GM18517 (cell line): Measurements from ENCODE around the gene DCAF15.

Source experiments
- ATAC-seq: cut with Tn5 transposase; IDR thresholded peaks from one replicate; pipeline ENCODE4 v1.9.1; 2021; ENCODE audit warnings: mild to moderate bottlenecking, moderate library complexity; ENCODE audit not compliant: unreplicated experiment

Gene DCAF15

GRCh38 chr19:13930402-13930801 lies 21.9 kb upstream of the DCAF15 start:
- ATAC-seq: no peak

DNA sequence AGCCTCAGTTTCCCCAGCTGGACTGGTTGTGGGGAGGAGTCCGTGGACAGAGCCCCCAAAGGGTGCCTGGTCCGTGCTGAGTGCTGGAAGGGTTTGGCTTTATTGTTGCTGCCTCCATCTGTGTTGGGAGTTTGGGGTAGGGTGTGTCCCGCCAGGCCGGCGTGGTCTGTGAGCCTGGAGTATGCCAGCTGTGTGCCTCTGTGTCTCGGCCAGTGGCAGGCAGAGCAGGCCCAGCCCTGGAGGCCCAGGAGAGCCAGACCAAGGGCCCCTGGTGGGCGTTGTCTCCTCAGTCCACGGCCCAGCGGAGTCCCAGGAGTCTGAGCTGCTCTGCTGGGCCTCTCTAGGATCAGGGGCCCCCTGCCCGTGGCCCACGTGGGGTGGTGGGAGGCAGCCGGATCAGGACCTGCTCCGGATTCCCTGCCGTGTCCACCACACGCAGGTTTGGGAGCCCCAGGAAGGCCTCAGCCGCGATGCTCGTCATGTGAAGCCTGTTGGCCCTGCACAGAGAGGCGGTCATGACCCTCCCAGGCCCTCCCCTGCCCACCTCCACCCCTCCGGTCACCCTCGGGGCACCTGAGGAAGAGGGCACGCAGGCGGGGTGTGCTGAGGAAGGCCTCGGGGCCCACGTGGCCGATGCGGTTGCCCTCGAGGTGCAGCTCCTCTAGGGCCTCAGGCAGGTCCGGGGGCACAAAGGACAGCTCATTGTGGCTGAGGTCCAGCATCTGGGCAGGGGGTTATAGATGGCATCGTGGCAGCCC lies 20.7 kb upstream of the DCAF15 start:
- no peak for ATAC-seq

- no peak for ATAC-seq
These were observed 20.1 kb upstream of the DCAF15 start for GRCh38 chr19:13932149-13932637.

GRCh38 chr19:13932911-13933393 lies 19.4 kb upstream of the DCAF15 start:
- no peak for ATAC-seq

DNA sequence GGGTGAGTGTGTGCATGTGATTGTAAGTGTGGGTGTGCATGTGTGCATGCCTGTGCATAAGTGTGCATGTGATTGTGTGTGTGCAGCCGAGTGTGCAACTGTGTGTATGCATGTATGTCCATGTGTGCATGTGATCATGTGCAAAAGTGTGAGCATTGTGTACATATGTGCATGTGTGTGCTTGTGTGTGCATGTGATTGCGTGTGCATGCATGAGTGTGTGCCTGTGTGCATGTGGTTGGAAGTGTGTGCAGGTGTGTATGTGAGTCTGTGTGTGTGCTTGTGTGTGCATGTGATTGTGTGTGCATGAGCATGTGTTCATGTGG lies 17.6 kb upstream of the DCAF15 start:
- ATAC-seq: no peak

DNA sequence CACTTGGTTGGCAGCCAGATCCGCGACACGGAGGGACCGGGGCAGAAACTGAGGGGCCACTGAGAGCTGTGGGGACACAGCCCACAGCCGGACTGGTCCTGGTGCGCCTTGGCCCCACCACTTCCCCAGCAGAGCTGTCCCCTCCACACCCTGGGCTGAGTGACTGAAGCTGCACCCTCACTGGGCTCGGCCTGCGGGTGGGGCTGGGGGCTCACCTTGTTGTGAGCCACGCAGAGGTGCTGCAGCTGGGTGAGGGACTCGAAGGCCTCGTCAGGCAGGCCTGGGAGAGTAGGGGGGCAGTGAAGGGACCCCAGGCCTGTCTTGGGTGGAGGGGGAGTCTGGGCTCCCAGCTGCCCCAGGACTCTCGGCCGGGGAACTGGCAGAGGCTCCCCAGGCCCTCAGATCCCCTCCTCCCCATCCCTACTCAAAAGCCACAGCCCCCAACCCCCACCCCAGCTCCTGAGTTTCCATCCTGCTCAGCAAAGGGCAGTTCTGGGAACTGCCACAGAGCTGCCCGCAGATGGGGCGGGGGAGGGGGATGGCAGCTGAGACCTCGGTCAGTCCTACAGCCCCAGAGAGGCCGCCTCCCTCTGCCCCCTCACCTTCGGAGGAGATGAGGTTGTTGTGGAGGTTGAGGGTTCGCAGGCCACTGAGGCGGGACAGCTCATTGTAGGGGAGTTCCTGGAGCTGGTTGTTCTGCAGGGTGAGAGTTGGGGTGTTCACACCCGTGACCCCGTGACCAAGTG lies 16.4 kb upstream of the DCAF15 start:
- ATAC-seq: no peak

DNA sequence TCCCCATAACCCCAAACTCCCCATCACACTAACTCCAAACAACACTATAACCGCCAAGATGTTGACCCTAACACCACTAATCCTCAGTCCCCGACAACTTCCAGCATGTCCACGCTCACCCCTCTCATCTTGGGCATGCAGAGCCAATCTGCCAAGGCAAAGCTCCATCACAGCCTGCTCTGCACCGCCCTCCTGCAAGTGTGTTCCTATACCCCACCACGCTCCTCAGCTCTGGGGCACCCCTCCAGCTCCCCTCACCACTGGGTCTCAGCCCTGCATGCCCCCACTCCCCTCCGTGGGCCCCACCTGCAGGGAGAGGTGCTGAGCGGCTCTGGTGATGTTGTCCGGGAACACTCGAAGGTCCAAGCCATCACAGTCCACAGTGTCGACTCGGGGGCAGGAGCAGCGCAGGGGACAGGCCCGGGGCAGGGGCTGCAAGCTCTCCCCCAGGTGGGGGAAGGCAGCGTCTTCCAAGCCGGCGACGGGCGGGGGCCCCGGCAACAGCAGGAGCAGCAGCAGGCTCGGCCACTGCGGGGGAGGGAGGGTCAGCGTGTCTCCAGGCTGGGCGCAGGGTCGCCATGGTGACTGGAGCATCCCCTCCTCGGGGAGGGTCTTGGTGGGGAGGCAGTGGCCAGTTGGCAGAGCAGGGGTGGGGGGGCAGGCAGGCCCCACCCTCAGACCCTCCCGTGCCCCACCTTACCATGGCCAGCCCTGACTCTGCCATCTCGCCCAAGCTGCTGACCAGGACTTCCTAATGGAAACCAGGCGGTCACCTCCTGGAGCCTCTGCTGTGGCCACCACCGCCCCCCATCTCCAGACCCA lies 14.6 kb upstream of the DCAF15 start:
- no peak for ATAC-seq

GRCh38 chr19:13938301-13939064 lies 13.8 kb upstream of the DCAF15 start, which contains the start of gene PODNL1:
Gene PODNL1 (minus strand): TSS chr19:13938417. CDS start chr19:13938181, 236 bp downstream.
- no peak for ATAC-seq

DNA sequence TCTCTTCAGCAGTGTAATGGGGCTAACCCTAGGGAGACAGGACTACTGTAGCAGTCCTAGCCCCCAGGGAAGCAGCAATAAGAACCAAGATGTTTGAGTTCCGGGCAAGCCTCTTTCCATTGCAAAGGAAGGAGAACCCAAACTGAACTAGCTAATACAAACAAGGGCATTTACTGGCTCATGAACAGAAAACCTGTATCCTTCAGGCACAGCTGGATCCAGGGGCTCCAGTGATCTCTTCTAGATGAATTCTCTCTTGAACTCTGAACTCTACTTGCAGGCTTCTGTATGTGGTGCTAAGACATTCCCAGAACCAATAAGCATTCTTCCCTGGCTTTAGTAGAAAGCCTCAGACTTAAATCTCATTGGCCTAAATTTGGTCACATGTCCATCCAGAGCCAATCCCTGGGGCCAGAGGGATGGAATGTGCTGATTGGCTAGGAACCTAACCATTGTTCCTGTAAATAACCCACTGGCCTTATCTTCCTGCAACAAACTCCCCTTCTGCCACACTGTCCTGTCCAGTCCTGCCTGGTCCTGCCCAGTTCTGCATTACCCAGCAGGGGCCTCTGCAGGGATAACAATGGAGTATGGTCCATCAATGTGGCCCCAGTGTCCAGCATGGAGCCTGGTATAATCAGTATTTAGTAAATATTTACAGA lies 10.2 kb upstream of the DCAF15 start:
- no peak for ATAC-seq

- no peak for ATAC-seq
These were observed 5.9 kb upstream of the DCAF15 start for GRCh38 chr19:13946414-13946813.

GRCh38 chr19:13951043-13951442 lies 1.3 kb upstream of the DCAF15 start:
- no peak for ATAC-seq

DNA sequence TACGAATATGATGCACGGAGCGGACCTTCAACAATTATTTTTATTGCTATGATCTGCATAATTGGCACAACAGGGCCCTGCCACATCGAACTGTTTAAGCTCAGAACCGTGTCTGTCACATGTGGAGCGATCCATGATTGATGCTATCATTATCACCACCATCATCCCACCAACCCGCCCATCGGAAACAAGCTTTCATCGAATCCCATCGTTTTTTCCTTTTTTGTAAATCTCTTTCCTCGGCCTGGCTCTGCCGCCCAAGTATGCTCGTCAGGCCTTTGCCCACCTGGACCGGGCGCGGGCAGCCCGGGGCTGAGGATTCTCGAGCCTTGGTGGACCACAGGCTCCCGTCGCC lies 533 bp upstream of the DCAF15 start:
- peak; percentile 6 for ATAC-seq

DNA sequence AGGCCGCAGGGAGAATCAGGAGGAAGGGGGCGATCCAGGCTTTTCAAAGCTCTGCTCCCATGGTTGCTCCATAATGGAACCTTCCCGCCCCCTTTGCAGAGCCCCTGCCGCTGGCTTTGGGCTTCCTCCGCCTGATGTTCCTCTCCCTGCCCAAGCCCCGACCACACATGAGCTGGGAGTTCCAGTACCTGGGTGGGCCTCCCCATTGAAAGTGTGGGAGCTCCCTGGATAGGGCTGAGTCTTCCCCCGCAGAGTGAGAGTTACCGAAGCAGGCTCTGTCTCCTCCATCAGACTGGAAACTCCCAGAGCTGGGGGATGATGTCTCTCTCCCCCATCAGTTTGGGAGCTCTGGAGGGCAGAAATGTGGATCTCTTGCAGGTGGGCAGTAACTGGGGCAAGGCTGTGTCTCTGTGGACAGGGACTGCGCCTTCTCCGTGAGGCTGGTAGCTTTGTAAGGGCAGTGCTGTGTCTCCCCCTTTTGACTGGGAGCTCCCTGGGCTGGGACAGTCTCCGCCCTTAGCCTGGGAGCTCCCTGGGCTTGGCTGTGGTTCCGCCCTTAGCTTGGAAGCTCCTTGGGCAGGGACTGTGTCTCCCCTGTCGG lies 722 bp downstream of the DCAF15 start:
- no peak for ATAC-seq

- ATAC-seq: no peak
These were observed 1.9 kb downstream of the DCAF15 start for GRCh38 chr19:13954185-13954584.

GRCh38 chr19:13955662-13956364 lies 3.5 kb downstream of the DCAF15 start:
- ATAC-seq: no peak

GRCh38 chr19:13956365-13956744 lies 4.0 kb downstream of the DCAF15 start:
- no peak for ATAC-seq

GRCh38 chr19:13957051-13957450 lies 4.7 kb downstream of the DCAF15 start:
- no peak for ATAC-seq

DNA sequence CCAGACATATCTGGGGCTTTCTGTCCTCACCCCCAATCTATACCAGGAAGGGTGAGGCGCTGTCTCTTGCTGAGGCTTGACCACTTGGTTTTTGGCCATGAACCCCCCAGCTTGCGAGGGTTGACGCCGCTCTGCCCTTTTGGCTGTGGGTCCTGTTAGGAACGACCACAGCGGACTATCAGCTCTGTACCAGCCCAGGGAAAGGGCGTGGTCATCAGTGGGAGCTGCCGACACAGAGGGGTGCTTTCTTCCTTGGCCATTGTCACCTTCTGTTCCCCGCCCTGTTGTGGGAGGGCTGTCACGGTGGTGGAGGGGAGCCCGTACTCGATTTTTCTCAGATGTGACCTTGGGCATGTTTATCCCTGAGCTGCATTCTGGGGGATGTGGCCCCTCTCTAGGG lies 5.7 kb downstream of the DCAF15 start:
- no peak for ATAC-seq
